GM12801 (cell line): Measurements from ENCODE around the gene IGSF6.

Source experiments
- TF ChIP-seq, protein P1 (sequence below): IDR thresholded peaks from one replicate; pipeline ENCODE4 v1.5.1; 2011; ENCODE audit warnings: control low read depth; ENCODE audit not compliant: insufficient read length; ENCODE audit errors: extremely low read depth

IGSF6 gene, protein sequence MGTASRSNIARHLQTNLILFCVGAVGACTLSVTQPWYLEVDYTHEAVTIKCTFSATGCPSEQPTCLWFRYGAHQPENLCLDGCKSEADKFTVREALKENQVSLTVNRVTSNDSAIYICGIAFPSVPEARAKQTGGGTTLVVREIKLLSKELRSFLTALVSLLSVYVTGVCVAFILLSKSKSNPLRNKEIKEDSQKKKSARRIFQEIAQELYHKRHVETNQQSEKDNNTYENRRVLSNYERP

DNA sequence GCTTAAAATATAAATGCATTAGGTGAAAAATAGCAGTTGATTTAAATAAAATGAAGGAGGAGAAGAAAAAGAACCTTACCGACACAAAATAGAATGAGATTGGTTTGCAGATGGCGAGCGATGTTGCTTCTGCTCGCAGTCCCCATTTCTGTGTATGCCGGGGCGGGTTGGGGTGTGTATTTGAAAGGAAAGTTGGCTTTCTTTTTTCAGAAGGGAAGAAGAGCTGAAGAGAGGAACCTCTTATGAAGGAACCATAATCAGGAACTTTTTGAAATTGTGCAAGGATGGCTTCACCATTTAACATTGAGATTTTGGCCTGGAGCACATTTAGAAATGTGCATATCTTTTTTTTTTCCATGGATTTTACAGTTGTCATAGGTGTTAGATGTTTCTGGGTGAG, at the start of gene IGSF6:
Gene IGSF6 (minus strand): TSS at position 156 of the 400 bp plus-strand sequence. CDS start 10 bp downstream, at position 146.
- TF ChIP-seq, protein P1, sequence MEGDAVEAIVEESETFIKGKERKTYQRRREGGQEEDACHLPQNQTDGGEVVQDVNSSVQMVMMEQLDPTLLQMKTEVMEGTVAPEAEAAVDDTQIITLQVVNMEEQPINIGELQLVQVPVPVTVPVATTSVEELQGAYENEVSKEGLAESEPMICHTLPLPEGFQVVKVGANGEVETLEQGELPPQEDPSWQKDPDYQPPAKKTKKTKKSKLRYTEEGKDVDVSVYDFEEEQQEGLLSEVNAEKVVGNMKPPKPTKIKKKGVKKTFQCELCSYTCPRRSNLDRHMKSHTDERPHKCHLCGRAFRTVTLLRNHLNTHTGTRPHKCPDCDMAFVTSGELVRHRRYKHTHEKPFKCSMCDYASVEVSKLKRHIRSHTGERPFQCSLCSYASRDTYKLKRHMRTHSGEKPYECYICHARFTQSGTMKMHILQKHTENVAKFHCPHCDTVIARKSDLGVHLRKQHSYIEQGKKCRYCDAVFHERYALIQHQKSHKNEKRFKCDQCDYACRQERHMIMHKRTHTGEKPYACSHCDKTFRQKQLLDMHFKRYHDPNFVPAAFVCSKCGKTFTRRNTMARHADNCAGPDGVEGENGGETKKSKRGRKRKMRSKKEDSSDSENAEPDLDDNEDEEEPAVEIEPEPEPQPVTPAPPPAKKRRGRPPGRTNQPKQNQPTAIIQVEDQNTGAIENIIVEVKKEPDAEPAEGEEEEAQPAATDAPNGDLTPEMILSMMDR, result no peak

DNA sequence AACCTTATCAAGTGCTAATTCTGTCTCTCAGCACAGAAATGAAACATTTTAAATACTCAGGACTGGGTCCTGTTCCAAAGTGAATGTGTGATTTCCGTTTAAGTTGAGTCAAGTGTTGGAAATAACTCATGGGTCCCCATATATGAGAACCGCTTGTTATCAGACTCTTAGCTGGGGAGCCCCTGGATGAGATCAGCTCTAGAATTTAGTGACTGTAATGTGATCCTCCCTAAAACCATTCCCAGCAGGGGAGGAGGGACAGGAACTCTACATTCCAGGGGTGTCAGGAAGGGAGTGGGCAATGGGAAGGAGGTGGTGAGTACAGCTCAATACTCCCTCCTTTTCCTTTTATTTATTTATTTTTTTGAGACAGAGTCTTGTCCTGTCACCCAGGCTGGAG, 48.9 kb upstream of the IGSF6 start:
- TF ChIP-seq, protein P1, result no peak

DNA sequence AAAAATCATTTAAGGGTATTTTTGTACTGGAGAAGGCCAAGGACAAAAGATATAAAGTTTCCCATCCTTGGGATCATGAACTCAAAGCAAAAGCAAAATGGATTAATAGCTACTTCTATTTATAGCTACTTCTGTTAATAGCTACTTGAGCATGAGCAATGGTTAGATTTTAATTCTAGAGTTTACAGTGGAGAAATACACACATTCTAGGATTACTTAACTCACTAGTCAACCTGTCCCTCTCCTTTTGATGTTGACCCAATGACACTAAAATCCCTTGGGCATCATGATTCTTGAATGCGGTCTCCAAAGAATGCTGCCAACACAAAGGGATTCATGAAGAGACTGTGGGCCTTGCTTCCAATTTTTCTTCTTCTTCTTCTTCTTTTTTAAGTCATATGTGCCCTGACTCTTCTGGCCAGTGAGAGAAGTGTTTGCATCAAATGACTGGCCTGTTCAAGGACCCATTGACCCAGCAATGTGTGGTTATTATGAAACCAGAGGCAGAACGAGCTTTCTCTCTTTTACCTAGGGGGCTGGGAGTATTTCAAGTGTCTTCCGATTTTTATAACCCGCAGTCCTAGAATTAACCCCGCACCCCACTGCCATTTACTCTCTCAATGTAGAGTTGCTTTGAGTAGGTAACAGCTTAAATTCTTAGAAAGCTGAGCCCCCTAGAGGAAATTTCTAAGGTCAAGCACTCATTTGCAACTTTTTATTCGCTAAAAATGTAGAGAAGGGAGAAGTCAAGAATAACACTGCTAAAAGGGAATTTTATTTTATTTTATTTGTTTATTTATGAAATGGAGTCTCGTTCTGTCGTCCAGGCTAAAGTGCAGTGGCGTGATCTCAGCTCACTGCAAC, 46.0 kb upstream of the IGSF6 start:
- TF ChIP-seq, protein P1, result no peak

DNA sequence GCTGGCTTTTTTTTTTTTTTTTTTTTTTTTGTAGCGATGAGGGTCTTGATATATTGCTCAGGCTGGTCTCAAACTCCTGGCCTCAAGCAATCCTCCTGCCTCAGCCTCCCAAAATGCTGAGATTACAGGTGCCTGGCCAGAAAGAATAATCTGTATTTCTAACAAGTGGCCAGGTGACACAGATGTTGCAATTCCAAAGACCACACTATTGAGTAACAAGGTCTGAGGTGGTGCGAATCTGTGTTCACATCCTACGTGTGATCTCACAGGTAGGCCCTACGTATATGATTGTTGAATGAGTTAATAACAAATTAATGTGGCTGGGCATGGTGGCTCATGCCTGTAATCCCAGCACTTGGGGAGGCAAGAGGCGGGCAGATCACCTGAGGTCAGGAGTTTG, 44.6 kb upstream of the IGSF6 start:
- TF ChIP-seq, protein P1, result no peak

DNA sequence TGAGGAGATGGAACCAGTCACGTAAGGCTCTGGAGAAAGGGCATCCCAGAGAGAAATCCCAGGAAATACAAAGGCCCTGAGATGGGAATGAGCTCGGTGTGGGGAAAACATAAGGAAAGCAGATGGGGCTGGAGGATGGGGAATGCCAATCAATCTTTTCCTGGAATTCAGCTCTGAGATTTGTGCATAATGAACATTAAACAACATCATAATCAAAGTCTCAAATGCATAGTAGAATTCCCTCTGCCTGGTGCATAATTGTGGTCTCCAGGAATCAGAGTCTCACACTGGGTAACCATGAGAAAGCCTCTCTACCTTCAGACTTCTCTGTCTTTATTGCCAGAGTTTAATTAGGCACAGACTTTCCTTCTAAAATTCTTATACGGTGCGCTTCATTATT, 42.2 kb upstream of the IGSF6 start:
- TF ChIP-seq, protein P1, result no peak

DNA sequence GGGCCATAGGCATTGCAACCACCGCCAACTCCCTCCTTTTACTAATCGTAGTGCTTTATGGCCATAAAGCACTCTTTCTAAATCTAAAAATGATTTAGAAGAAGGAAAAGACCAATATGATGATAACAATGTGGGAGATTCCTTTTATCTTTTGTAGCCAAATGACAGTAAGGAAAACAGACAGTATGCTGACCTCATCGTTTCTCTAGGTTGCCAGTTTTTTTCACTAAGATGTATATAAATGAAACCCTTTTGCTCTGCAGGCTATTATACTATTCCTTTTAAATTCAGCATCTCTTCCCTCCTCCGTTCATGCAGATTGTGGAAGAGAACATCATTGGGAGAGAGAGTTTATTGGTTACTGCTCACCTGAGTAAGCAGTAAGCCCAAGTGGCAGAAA, 36.7 kb upstream of the IGSF6 start:
- TF ChIP-seq, protein P1, result no peak

DNA sequence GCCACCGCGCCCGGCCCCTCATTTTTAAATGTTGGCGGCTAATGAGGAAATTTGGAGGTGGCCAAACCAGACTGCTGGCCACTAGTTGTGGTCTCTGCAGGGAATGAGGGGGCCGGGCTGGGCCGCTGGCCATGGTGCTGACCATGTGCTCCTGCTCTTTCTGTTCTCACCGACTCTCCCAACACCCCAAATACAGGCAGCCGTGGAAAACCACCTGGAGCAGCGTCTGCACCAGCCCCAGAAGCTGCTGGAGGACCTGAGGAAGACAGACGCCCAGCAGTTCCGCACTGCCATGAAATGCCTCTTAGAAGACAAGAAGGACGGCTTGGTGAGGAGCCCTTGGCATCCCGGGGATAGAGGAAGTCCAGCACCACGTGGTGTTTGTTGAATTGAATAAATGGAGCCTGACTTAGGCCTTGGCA, 32.6 kb upstream of the IGSF6 start:
- TF ChIP-seq, protein P1, result no peak
